T-helper 1 cell treated with Interleukin-12 subunit alpha and Interleukin-12 subunit beta and Interleukin-4 antibody, amounts not matched to agents 30 ng/mL and 1 ng/mL, for 36 hours (primary cell): Measurements from ENCODE around the gene TRPM6. TPM values are rescaled to one million over a fixed set of nuclear protein-coding genes. Genes with fewer than 3 reads are reported as not detected.

Experiments used
- intact Hi-C: fragments of 100-400 bp; cut with micrococcal nuclease; formaldehyde crosslinking; loops from one replicate; pipeline ENCODE4 v1.15.1; 2024
- total RNA-seq: library from RNA; stranded (reverse); gene quantifications from 2 replicates; pipeline ENCODE4 v1.2.3, GENCODE V29; 2022

TRPM6 gene, protein sequence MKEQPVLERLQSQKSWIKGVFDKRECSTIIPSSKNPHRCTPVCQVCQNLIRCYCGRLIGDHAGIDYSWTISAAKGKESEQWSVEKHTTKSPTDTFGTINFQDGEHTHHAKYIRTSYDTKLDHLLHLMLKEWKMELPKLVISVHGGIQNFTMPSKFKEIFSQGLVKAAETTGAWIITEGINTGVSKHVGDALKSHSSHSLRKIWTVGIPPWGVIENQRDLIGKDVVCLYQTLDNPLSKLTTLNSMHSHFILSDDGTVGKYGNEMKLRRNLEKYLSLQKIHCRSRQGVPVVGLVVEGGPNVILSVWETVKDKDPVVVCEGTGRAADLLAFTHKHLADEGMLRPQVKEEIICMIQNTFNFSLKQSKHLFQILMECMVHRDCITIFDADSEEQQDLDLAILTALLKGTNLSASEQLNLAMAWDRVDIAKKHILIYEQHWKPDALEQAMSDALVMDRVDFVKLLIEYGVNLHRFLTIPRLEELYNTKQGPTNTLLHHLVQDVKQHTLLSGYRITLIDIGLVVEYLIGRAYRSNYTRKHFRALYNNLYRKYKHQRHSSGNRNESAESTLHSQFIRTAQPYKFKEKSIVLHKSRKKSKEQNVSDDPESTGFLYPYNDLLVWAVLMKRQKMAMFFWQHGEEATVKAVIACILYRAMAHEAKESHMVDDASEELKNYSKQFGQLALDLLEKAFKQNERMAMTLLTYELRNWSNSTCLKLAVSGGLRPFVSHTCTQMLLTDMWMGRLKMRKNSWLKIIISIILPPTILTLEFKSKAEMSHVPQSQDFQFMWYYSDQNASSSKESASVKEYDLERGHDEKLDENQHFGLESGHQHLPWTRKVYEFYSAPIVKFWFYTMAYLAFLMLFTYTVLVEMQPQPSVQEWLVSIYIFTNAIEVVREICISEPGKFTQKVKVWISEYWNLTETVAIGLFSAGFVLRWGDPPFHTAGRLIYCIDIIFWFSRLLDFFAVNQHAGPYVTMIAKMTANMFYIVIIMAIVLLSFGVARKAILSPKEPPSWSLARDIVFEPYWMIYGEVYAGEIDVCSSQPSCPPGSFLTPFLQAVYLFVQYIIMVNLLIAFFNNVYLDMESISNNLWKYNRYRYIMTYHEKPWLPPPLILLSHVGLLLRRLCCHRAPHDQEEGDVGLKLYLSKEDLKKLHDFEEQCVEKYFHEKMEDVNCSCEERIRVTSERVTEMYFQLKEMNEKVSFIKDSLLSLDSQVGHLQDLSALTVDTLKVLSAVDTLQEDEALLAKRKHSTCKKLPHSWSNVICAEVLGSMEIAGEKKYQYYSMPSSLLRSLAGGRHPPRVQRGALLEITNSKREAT (N-terminal part only)
- not detected in 2 replicates for total RNA-seq

DNA sequence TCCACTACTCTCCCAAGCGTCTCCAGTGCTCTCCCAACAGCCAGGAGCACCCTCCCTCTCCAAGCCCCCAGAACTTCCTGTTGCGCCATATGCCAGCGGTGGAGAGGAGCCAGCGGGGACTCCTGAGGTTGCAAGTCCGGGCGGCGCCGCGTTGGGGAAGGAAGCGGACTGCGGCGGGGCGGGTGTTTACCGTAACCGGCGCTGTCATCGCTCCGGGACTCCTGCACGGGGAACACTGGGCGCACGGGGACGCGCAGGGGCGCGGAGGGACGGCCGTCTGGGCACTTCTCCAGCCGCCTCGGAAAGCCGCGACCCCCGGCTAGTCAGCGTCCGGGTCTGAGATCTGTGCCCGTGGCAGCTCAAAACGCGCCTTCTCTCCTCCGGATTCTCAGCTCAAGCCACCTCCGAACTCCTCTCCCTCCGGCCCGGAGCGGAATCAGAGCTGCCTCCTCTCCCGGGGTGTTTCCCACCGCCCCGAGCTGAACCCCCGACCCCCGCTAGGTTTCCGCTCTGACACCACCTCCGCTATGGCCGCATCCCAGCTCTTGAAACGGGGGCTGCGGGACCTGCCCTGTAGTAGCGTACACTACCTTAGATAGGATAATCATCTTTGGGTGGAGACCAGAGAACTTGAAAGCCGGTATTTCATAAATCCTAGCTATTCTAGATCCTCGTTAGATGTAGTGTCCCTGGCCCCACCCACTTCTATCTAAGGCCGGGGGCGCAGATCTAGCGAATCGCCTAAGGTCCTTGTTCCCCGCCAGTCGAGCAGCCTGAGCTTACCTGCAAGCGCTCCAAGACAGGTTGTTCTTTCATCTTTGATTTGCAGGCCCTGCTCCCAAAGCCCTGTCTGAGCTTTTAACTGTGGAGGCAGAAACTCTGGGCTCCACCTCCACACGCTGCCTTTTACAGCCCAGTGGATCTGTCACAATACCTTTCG, at the start of gene TRPM6:
TSS of gene TRPM6 (minus strand) at position 881 of the 940 bp plus-strand sequence. CDS start at position 816, 65 bp downstream.
- intact Hi-C loops: loop anchor here (1.0 to 5.0 kb wide), 3 partner anchors 64 to 190 kb away; no protein-coding TSS in a partner anchor

- intact Hi-C loops: no loop called here
These were observed 47.3 kb upstream of the TRPM6 start for GRCh38 chr9:74935008-74935407.

GRCh38 chr9:74921737-74922136, 34.0 kb upstream of the TRPM6 start:
- intact Hi-C loops: no loop called here

GRCh38 chr9:74920944-74921626, 33.4 kb upstream of the TRPM6 start:
- intact Hi-C loops: no loop called here

DNA sequence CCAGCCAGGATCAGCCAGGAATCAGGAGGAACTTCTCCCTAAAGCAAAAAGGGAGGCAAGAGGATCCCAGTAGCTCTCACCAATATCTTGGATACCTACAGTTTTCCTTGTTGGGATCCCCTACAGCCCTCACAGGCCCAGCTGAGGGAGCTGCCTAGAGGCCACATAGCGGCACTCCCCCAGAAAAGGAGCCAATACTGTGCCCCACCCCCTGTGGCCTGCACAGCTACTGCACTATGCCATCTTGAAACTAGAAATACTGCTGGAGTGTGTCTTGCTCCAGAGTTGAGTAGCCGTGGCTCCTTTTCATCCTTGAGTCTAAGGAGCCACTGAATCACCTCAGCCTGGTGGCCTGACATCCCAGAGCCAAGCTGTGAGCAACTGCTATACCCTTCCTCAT, 22.3 kb upstream of the TRPM6 start:
- intact Hi-C loops: no loop called here

DNA sequence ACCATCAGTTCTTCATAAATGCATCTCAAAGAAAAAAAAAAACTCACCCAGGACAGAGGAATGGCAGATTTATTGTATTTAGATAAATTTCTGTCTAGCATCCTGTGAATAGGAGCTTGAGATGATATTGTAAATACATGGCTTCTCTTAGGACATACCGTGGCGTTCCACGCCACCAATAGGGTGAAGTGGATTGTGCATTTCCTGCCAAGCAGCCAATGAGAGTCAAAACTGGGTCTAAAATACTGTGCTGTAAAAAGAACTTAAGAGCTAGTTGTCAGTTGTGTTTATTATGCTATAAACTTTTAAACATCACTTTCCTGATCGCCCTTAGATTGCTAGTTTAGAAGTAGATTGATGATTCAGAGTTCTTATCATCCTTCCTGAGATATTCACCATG, 20.9 kb upstream of the TRPM6 start:
- intact Hi-C loops: no loop called here

GRCh38 chr9:74907085-74907484, 19.4 kb upstream of the TRPM6 start:
- intact Hi-C loops: no loop called here

GRCh38 chr9:74901001-74901400, 13.3 kb upstream of the TRPM6 start:
- intact Hi-C loops: no loop called here

DNA sequence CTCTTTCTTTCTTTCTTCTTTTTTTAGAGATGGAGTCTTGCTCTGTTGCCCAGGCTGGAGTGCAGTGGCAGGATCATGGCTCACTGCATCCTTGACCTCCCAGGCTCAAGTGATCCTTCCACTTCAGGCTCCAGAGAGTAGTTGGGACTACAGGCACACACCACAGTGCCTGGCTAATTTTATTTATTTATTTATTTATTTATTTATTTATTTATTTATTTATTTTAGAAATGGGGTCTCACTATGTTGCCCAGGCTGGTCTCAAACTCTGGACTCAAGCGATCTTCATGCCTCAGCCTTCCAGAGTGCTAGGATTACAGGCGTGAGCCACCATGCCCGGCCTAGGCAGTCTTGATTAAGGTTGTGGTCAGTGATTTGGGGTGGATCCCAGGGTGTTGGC, 728 bp upstream of the TRPM6 start:
- intact Hi-C loops: loop anchor here (5.0 kb wide), 1 partner anchor 189 kb away; no protein-coding TSS in a partner anchor

DNA sequence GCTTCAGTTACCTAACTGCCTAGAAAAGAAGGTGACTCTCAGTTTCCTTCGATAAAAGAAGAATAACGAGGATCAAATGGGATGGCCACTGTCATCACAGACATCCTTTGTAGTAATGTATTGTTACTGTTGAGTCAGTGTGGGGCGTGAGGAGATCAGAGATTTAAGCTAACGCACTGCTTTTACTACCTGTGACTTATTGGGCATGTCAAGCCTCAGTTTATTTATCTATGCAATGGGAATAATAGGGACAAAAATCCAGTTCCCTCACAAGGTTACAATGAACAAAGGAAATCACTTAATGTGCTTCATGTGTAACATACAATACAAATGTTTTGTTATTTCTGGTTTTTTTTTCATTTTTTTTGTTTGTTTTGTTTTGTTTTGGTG, 255 bp upstream of the TRPM6 start:
- intact Hi-C loops: loop anchor here (1.0 to 5.0 kb wide), 3 partner anchors 63 to 189 kb away; no protein-coding TSS in a partner anchor

DNA sequence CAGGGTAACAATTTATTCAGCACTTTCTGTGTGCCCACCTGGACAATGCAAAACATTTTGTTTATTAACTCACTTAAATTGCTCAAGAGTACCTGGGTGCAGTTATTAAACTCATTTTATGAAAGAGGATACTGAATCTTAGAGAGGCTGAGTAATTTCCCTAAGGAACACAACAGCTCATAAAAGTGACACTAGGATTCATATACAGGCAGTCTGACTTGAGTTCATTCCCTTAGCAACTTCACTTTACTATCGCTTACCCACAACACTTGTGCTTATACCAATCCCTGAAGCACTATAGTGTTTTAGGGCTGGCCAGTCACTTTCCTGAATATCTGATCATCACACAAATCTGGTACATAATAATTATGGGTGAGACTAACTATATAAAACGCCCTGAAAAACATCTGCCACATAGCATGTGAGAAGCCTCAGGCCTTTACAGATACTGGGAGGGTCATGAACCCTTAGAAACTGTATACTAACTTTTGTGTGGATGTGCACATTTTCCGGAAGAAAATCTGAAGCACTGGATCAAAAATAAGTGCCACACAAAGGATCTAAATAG, 11.3 kb downstream of the TRPM6 start:
- intact Hi-C loops: no loop called here

DNA sequence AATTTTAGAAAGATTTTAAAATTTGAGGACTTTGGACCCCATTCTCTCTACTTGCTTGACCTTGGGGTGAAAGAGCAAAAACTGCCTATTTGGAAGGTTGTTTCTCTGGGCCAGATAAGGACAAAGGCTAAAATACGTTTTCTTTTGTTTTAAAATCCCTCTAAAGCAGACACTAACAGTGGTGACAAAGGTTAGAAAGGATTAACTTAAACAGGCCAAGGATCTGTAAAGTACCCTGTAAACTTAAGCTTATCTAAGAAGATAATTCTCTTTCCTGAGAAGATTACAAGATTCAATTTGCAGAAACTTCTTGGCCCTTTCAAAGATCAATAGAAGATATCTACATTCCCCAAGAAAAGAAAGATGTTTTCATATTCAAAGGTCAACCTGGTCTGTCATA, 12.1 kb downstream of the TRPM6 start:
- intact Hi-C loops: no loop called here

DNA sequence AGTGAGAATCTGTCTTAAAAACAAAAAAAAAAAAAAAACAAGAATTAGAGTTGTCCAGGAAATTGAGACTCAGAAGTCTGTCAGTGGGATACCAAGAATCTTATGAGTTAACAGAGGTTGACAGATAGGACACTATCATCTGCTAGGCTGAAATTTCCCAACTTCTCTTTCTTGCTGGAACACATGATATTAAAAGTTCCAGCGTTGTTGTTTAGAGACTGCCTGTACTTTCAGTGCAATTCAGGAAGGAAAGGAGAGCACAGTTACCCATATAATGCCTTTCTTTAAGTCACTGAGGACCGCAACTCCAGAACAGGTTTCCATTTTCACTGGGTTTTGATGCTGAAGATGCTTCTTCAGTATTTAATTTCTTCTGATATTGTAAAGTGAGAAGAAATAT, 13.5 kb downstream of the TRPM6 start:
- intact Hi-C loops: no loop called here

DNA sequence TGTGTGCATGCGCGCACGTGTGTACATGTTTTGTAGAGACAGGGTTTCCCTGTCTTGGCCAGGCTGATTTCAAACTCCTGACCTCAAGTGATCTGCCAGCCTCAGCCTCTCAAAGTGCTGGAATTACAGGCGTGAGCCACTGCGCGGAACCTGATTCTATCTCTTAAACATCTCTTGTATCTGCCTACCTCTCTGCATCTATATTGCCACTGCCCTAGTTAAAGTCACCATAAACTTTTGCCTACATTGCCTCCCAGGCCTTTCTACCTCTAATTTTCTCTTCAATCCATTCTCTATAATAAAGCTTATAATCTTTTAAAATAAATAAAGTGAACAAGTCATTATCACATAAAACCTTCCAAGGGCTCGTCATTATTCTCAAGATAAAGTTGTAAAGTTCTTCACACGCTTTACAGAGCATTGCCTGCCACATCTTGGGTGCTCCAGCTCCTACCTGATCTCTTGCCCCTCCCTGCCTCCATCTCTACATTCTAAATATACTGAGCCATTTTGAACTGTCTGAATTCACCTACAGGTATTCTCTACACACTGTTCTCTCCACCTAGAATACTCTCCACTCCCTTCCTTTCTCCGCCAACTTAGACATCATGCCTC, 15.0 kb downstream of the TRPM6 start:
- intact Hi-C loops: no loop called here

DNA sequence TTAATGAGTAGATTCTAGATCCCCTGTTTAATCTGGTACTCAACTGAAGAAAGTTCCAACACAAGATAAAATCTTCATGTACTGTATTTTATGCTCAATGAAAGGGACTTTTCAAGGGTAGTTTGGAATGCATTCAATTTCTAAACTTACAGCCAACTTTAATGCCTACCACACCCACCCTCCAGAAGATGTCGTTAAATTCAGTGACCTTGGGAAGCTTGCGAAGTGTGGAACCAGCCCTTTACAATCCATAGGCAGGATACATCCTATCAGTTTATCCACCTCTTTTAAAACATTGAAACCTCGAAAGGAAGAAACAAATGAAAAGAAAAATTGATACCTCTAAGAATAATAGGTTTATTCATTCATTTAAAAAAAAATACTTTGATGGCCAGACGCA, 20.2 kb downstream of the TRPM6 start:
- intact Hi-C loops: no loop called here

DNA sequence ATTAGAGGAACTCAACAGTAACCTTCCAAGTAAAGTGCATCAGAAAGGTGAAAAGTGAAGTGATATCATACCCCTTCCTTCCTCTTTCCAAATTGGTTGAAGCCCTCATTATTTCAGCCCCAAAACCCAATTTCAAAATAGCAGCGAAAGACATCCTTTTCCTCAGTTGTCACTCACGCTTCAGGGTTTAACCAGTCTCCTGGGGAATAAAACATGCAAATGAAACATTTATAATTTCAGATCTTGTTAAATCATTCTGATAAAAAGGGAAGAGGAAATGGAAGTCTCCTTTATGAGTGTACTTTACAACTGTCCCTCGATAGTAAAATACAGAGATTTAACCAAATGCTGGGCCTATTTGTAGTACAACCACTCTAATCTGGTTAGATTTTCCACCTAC, 22.5 kb downstream of the TRPM6 start:
- intact Hi-C loops: no loop called here

GRCh38 chr9:74861773-74862474, 25.8 kb downstream of the TRPM6 start:
- intact Hi-C loops: loop anchor here (5.0 kb wide), 1 partner anchor 140 kb away; no protein-coding TSS in a partner anchor

GRCh38 chr9:74861071-74861470, 26.6 kb downstream of the TRPM6 start:
- intact Hi-C loops: loop anchor here (5.0 kb wide), 1 partner anchor 141 kb away; no protein-coding TSS in a partner anchor
